ENCODE results near the gene IDH1.

DNA sequence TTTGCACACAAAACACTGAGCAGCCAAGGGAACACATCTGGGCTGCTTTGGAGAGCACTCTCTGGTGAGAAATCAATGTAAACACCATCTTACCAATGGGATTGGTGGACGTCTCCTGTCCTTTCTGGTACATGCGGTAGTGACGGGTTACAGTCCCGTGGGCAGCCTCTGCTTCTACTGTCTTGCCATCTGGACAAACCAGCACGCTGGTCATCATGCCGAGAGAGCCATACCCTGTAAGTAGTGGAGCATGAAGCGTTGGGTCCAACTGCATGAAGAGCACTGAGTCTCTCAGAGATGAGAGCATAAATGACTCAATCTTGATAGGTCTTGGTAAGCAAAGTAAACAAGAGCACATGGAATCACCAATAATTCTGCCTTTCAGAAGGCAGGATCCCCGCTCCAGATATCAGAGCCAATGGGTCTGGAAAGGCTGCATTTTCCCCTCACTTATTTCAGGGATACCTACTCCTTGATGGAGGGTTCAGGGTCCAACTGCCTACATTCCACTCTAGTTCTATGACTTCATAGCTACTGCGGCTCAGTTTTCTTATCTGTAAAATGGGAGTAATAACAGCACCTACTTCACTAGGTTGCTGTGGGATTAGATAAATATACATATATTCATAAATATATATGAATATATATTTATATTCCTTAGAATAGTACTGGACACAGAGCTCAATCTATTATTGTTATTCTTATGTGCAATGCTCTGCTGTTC is 14.9 kb downstream of the IDH1 start:
- TF ChIP-seq, protein P1, sequence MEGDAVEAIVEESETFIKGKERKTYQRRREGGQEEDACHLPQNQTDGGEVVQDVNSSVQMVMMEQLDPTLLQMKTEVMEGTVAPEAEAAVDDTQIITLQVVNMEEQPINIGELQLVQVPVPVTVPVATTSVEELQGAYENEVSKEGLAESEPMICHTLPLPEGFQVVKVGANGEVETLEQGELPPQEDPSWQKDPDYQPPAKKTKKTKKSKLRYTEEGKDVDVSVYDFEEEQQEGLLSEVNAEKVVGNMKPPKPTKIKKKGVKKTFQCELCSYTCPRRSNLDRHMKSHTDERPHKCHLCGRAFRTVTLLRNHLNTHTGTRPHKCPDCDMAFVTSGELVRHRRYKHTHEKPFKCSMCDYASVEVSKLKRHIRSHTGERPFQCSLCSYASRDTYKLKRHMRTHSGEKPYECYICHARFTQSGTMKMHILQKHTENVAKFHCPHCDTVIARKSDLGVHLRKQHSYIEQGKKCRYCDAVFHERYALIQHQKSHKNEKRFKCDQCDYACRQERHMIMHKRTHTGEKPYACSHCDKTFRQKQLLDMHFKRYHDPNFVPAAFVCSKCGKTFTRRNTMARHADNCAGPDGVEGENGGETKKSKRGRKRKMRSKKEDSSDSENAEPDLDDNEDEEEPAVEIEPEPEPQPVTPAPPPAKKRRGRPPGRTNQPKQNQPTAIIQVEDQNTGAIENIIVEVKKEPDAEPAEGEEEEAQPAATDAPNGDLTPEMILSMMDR (IDR thresholded peaks at IDR 0.05; ENCODE audit: control extremely low read depth in 1 of 3, insufficient read depth in 1 of 3, low read depth in 1 of 3, low read length in 3 of 3) = no peak
- TF ChIP-seq EZH2 (IDR thresholded peaks at IDR 0.05; ENCODE audit: low read depth, low read length, severe bottlenecking) (no peak), POLR2A (IDR thresholded peaks at IDR 0.05; ENCODE audit: control extremely low read depth in 1 of 2, low read depth in 2 of 2, low read length in 2 of 2) (no peak), YY1 (IDR thresholded peaks at IDR 0.05; ENCODE audit: low read depth, low read length) (no peak), SIN3A (conservative IDR thresholded peaks at IDR 0.05 in 1 of 2, IDR thresholded peaks at IDR 0.05 in 1 of 2; ENCODE audit: low read depth in 1 of 2, low read length in 2 of 2) (no peak), ZNF274 (IDR thresholded peaks at IDR 0.05; ENCODE audit: borderline replicate concordance, extremely low read depth, low read length) (no peak), NRF1 (IDR thresholded peaks at IDR 0.05; ENCODE audit: low read depth, low read length) (no peak), TEAD4 (IDR thresholded peaks at IDR 0.05; ENCODE audit: low read depth, low read length) (no peak), PHF8 (conservative IDR thresholded peaks at IDR 0.05; ENCODE audit: low read depth, low read length) (no peak)

Data from H1 (cell line).